Measurements from ENCODE around the gene GREB1.

The GREB1 gene

DNA sequence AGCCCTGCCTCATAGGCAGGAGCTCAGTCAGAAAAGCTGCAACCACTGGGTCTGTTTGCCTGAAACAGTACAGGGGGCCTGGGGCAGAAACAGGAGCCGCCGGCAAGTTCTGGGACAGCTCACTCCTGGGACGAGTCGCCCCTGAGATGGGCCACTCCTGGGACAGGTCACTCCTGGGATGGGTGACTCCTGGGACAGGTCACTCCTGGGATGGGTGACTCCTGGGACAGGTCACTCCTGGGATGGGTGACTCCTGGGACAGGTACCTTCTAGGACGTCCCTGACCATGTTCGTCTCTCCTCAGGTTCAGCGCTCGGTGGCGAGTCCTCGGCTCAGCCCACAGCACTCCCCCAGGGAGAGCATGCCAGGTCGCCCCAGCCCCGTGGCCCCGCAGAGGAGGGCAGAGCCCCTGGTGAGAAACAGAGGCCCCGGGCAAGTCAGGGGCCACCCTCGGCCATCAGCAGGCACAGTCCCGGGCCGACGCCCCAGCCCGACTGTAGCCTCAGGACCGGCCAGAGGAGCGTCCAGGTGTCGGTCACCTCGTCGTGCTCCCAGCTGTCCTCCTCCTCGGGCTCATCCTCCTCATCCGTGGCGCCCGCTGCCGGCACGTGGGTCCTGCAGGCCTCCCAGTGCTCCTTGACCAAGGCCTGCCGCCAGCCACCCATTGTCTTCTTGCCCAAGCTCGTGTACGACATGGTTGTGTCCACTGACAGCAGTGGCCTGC is 84.3 kb downstream of the GREB1 start:
- Histone ChIP-seq H3K27me3 (no peaks in the 10 kb centered on the region), H3K4me3 (ENCODE audit: low read depth, low read length) (no peak overlapping the region), H3K36me3 (peaks cover 14% of the 10 kb centered on the region), H3K4me1 (no peaks in the 10 kb centered on the region), H3K9me3 (no peaks in the 10 kb centered on the region)
- no peak for DNase-seq
- TF ChIP-seq, protein P1, sequence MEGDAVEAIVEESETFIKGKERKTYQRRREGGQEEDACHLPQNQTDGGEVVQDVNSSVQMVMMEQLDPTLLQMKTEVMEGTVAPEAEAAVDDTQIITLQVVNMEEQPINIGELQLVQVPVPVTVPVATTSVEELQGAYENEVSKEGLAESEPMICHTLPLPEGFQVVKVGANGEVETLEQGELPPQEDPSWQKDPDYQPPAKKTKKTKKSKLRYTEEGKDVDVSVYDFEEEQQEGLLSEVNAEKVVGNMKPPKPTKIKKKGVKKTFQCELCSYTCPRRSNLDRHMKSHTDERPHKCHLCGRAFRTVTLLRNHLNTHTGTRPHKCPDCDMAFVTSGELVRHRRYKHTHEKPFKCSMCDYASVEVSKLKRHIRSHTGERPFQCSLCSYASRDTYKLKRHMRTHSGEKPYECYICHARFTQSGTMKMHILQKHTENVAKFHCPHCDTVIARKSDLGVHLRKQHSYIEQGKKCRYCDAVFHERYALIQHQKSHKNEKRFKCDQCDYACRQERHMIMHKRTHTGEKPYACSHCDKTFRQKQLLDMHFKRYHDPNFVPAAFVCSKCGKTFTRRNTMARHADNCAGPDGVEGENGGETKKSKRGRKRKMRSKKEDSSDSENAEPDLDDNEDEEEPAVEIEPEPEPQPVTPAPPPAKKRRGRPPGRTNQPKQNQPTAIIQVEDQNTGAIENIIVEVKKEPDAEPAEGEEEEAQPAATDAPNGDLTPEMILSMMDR (IDR thresholded peaks at IDR 0.05; ENCODE audit: low read depth, low read length) = no peak

DNA sequence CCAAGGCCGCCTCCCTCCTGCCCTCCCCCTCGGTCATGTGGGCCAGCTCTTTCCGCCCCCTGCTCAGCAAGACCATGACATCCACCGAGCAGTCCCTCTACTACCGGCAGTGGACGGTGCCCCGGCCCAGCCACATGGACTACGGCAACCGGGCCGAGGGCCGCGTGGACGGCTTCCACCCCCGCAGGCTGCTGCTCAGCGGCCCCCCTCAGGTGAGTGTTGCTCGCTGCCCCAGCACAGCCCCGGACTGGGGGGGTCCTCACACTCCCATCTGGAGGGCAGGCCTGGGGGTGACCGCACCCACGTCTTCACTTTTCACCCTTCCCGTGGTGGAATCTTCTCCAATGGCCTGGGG is 84.8 kb downstream of the GREB1 start:
- Histone ChIP-seq H3K36me3 (peaks cover 9% of the 10 kb centered on the region), H3K27me3 (no peaks in the 10 kb centered on the region)
- DNase-seq = no peak

GRCh38 chr2:11621410-11621809 is 87.6 kb downstream of the GREB1 start:
- no peak overlapping the region for H3K4me3 ChIP-seq (ENCODE audit: low read depth, low read length)
- DNase-seq = no peak
- H3K27me3 ChIP-seq = no peaks in the 10 kb centered on the region
- peaks cover 22% of the 10 kb centered on the region for H3K36me3 ChIP-seq
- TF ChIP-seq, protein P1 (IDR thresholded peaks at IDR 0.05; ENCODE audit: low read depth, low read length) = no peak
- H3K4me1 ChIP-seq = no peaks in the 10 kb centered on the region
- H3K9me3 ChIP-seq = no peaks in the 10 kb centered on the region

More for the DNA sequence above, 84.8 kb downstream of the GREB1 start:
- H3K9me3 ChIP-seq = no peaks in the 10 kb centered on the region
- no peak overlapping the region for H3K4me3 ChIP-seq (ENCODE audit: low read depth, low read length)
- no peaks in the 10 kb centered on the region for H3K4me1 ChIP-seq
- TF ChIP-seq, protein P1 (IDR thresholded peaks at IDR 0.05; ENCODE audit: low read depth, low read length) = no peak

DNA sequence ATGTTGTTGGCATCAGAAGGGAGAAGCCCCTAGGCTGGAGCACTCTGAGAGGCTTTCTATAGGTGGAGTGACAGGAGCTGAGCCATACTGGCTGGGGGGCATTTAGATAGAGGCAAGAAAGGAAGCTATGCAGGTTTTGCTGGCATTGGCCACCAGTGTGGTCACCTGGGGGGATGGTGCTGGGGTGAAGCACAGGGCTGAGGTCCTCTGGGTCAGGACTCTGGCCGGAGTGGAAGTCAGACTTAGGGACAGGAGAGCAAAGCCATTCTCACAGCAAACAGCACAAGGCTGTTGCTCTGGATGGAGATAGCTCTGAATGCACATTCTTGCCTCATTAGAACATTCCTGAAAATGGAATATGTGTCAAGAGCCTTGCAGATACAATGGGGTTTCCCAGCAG is 88.8 kb downstream of the GREB1 start:
- Histone ChIP-seq H3K4me1 (no peaks in the 10 kb centered on the region), H3K36me3 (peaks cover 33% of the 10 kb centered on the region), H3K4me3 (ENCODE audit: low read depth, low read length) (no peak overlapping the region), H3K27me3 (no peaks in the 10 kb centered on the region), H3K9me3 (no peaks in the 10 kb centered on the region)
- TF ChIP-seq, protein P1 (IDR thresholded peaks at IDR 0.05; ENCODE audit: low read depth, low read length) = no peak
- no peak for DNase-seq

DNA sequence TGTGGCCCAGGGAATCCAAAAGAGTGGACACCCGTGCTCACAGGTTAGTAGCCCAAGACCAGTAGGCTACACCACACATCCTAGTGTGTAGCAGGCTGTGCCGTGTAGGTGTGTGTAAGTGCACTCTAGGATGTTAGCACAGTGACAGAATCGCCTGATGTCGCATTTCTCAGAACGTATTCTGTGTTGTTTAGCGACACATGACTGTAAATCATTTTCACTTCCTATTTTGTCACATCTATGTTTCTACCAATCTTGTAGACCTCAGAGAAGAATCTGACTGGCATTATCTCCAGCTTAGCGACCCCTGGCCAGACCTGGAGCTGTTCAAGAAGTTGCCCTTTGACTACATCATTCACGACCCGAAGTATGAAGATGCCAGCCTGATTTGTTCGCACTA is 91.0 kb downstream of the GREB1 start:
- Histone ChIP-seq H3K9me3 (no peaks in the 10 kb centered on the region), H3K36me3 (peaks cover 31% of the 10 kb centered on the region), H3K4me1 (no peaks in the 10 kb centered on the region), H3K4me3 (ENCODE audit: low read depth, low read length) (no peak overlapping the region), H3K27me3 (no peaks in the 10 kb centered on the region)
- TF ChIP-seq, protein P1 (IDR thresholded peaks at IDR 0.05; ENCODE audit: low read depth, low read length) = no peak
- no peak for DNase-seq

DNA sequence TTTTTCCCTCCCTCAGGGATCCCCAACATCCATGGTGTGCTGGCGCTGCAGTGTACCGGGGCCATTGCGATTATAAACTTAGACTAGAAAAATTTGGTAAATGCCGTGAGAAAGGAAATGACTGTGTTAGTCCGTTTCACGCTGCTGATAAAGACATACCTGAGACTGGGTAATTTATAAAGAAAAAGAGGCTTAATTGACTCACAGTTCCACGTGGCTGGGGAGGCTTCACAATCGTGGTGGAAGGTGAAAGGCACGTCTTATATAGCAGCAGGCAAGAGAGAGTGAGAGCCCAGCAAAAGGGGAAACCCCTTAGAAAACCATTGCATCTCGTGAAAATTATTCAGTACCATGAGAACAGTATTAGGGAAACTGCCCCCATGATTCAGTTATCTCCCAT is 91.8 kb downstream of the GREB1 start:
- TF ChIP-seq, protein P1 (IDR thresholded peaks at IDR 0.05; ENCODE audit: low read depth, low read length) = no peak
- DNase-seq = no peak
- Histone ChIP-seq H3K9me3 (no peaks in the 10 kb centered on the region), H3K27me3 (no peaks in the 10 kb centered on the region), H3K4me3 (ENCODE audit: low read depth, low read length) (no peak overlapping the region), H3K36me3 (peaks cover 39% of the 10 kb centered on the region), H3K4me1 (no peaks in the 10 kb centered on the region)
